ENCODE measurements around the gene TM9SF4.
"Not testable (repeated sequence)": the region's sequence is repeated elsewhere in the genome, so short reads cannot be mapped to it uniquely, and the experiment has no call there.

TM9SF4 gene

DNA sequence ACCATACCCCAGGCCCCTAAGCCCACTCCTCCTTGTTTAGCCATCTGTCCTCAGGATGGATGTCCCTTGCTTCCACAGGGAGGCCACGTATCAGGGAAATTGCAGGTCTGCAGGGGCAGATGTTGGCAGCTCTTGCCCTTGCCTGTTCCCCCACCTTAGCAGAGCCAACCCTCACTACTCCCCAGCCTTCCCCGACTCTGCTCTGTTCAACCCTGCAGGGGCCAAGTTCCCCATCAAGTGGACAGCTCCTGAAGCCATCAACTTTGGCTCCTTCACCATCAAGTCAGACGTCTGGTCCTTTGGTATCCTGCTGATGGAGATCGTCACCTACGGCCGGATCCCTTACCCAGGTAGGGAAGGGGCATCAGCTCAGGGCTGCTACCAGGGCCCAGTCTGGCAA, 10.7 kb upstream of the TM9SF4 start:
- no peak for DNase-seq (ENCODE audit: low read depth)

DNA sequence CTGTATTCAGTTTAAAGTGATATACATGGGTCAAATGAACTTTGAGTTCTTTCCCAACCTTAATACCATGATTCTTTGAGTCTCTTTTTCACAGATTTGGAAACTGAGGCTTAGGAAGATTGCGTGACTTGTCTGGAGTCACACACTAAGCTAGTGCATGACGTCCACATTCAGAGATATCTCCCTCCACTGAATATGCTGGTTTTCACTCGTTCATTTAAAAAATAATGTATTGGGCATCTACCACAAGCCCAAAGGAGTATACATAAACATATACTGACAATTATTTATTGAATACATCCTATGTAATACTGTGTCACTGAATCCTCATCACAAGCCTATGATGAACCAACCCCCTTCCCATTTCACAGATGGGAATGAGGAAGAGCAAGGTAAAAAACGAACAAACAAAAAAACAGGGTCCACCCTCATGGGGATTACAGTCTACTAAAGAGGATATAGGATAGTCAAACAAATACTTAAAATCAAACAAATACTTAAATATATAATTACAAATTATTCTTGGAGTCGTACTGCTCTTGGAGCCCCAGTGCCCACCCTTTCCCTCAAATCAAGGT, 611 bp upstream of the TM9SF4 start:
- no peak for DNase-seq (ENCODE audit: low read depth)

DNA sequence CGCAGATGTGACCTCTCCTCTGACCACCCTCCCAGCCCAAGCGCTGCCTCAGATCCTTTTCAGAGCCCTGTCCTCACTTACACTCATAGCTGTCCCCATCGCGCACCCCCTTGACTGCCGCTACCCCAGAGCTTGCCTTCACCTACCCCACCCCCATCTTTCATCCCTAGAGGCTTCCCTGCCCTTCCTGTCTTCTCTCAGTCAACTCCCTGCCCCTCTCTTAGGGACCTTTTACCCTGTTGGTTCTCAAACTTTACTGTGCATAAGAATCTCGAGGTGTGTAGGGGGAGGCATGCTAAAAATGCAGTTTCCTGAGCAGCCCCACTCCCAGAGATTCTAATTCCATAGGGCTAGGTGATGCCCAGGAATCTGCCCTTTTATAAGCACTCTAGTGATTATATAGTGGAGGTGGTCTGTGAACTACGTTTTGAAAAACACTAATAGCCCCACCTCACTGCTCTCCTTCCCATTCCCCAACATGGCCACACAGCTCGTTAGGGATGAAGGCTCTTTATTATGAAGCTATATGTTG, 725 bp downstream of the TM9SF4 start:
- DNase-seq (ENCODE audit: low read depth), result no peak

DNA sequence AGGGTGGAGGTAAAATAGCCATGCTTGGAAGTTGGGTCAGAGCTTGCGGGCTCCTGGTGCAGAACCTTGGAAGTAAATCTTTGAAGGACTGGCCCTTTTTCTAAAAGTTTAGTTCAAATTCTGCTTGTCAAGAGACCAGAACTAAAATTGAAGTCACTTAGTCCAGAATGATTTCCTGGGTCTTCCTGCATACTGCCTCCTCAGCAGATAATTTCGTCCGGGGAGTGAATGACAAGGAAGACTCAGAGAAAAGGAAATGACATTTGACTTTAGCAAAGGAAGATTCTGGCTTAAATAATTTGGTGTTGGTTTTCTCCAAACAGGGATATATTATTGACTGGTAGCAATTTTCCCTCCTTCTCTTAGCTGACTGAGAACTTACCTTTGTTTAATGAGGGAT, 1.2 kb downstream of the TM9SF4 start:
- DNase-seq (ENCODE audit: low read depth), result no peak

DNA sequence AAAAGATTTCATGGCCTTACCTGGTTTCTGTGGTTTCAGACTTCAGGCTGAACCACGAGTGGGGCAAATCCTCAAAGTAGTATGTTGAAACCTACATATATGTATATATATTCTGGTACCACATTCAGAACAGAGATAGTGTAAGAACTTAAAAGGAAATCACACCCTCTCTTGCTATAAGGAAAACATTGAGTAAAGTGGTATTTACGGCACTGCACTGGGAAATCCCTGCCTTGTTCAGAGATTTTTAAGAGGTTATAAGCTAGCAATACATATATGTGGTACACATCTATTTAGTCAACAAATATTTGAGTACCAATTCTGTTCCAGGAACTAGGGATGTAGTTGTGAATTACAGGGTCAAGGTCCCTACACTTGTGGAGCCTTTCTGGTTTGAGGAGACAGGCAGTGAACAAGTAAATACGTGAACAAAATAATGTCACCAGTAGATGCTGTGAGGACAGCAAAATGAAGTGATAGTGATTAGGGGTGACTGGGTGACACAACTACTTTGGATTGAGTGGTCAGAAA, 1.7 kb downstream of the TM9SF4 start:
- DNase-seq (ENCODE audit: low read depth), result no peak

DNA sequence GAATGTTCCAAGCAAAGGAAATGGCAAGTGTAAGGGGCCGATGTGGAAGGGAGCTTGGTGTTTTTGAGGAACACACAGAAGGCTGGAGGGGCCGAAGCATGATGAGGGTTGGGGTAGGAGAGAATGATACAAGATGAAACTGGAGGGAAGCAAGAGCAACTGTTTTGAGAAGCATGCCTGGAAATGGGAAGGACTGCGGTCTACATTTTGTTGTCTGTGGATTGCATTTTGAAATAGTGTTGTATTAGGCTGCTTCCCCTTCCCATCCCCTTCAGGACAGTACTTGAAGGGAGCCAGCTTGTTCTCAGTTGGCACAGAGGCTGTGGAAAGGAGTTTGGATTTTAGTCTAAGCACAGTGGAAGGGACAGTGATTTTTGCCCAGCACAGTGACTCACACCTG, 2.2 kb downstream of the TM9SF4 start:
- DNase-seq (ENCODE audit: low read depth), result no peak

DNA sequence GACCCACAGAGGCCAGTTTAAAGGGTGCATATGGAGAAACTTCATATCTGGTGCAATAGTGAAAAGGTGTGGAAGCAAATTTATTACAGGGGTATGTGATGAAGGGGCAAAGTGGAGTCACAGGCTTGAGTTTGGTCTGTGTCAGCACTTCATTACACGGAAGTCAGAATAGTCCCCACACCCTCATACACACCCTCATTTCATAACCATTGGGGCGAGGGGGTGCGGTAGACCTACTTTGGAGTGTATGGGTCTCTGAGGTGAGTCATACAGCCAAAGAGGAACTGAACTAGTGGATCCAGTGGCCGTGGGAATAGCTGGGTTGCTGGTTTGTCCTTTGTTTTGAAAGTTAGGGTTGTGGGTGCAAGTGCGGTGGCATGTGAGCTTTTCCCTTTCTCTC, 3.3 kb downstream of the TM9SF4 start:
- no peak for DNase-seq (ENCODE audit: low read depth)

DNA sequence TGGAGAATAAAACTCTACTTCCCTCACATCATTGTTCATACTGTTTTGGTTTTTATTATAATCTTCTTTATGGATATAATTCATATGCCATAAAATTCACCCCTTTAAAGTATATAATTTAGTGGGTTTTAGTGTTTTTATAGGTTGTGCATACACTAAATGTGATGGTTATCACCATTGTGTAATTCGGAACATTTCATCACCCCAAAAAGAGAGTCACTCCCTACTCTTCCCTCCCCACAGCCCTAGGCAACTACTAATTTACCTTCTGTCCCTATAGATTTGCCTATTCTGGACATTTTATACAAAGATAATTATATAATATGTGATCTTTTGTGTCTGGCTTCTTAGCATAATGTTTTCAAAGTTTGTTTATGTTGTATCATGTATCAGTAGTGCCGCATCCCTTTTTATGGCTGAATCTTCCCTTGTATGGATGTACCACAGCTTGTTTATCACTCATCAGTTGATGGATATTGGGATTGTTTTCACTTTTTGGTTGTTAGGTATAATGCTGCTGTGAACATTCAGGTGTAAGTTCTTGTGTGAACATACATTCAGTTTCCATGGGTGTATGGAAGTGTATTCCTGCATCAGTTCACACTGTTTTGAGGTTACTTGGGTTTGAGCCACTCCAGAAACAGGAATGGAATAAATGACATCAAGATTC, 4.2 kb downstream of the TM9SF4 start:
- DNase-seq (ENCODE audit: low read depth), result no peak

DNA sequence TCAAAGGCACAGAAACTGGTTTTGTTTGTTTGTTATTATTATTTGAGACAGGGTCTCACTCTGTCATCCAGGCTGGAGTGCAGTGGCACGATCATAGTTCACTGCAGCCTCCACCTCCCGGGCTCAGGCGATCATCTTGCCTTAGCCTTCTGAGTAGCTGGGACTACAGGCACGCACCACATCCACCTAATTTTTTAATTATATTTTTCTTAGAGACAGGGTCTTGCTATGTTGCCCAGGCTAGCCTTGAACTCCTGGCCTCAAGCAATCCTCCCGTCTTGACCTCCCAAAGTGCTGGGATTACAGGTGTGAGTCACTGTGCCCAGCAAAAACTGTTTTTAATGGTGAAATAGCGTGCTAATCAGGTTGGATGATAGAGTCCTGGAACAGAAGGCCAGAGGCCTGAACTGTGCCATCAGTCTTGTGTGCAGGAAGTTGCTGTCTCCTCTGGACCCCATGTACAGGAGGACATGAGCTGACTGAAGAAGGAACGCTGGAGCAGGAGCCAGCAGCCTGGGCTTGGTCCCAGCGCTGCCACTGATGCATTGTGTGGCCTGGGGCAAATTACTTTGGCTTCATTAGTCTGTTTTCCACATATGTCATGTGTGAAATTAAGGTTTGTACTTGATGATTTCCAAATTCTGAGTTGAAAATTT, 4.9 kb downstream of the TM9SF4 start:
- no peak for DNase-seq (ENCODE audit: low read depth)

DNA sequence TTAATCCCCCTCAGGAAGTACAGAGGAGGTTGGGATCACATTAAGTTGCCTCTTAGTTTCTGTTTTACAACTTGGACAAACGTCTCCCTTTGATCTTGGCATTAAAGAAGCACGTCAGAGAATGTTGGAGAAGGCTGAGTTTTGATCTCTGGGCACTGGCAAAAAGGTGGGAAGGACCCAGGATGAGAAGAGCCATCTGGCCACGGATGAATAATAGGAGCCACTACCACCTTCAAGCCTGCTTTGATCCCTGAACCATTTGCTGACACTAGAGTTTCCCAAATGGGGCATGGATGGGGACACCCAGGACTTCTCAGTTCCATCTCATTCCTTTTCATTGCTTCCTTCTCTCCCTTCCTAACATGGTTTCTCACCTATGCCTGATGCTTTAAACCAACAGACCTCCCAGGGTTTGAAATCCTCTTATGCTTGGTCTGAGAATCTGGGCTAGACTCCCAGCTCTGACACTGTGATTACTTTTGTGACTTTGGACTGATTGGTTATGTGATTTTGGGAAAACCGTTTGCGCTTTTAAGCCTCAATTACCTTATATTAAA, 5.8 kb downstream of the TM9SF4 start:
- DNase-seq (ENCODE audit: low read depth), result no peak

DNA sequence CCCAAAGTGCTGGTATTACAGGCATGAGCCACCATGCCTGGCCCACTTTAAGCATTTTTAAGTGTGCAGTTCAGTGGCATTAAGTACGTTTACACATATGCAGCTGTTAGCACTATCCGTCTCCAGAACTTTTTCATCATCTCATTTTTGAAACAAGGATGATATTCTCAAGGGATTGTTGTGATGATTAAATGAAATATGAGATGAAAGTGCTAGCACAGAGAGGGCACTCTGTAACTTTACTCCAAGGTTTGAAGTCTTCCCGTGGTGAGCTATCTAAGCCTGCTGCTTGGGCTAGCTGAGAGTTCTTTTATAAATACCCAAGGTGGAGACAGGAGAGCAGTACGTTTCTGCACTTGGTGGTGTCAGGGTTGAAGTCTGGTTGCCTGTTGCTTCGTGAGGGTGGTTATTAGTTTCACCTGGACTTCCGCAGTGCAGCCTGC, 6.6 kb downstream of the TM9SF4 start:
- DNase-seq (ENCODE audit: low read depth), result no peak

DNA sequence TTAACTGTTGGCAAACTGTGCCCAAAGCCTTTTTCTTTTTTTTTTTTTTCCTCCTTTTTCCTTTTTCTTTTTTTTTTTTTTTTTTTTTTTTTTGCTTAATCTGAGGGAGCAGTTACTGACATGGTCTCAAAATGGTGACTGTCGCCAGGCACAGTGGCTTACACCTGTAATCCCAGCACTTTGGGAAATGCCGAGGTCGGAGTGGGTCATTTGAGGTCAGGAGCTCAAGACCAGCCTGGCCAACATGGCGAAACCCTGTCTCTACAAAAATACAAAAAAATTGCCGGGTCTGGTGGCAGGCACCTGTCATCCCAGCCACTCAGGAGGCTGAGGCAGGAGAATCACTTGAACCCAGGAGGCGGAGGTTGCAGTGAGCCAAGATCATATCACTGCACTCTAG, 7.3 kb downstream of the TM9SF4 start:
- DNase-seq (ENCODE audit: low read depth), result not testable (repeated sequence)

DNA sequence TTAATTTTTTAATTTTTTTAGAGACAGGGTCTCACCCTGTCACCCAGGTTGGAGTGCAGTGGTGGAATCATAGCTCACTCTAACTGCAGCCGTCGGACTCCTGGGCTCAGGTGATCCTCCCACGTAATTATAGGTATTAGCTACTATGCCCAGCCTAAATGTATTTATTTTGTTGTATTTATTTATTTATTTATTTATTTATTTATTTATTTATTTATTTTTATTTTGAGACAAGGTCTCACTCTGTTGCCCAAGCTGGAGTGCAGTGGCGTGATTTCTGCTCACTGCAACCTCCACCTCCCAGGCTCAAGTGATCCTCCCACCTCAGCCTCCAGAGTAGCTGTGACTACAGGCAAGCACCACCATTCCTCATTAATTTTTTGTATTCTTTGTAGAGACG, 8.9 kb downstream of the TM9SF4 start:
- not testable (repeated sequence) for DNase-seq (ENCODE audit: low read depth)

DNA sequence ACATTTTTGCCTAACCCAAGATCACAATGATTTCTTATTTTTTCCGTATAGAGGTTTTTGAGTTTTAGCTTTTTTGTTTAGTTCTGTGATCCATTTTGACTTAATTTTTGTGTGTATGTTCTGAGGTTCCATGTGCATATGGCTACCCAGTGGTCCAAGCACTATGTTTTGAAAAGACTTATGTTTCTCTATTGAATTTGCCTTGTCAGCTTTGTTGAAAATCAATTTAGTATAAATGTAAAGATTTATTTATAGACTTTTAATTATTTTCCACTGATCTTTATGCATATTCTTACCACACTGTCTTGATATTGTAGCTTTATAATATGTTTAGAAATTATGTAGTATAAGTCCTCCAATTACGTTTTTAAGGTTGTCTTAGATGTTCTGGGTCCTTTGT, 10.2 kb downstream of the TM9SF4 start:
- no peak for DNase-seq (ENCODE audit: low read depth)

DNA sequence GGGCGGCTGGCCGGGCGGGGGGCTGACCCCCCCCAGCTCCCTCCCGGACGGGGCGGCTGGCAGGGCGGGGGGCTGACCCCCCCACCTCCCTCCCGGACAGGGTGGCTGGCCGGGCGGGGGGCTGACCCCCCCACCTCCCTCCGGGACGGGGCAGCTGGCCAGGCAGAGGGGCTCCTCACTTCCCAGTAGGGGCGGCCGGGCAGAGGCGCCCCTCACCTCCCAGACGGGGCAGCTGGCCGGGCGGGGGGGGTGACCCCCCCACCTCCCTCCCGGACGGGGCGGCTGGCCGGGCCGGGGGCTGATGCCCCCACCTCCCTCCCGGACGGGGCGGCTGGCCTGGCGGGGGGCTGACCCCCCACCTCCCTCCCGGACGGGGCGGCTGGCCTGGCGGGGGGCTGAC, 12.4 kb downstream of the TM9SF4 start:
- DNase-seq (ENCODE audit: low read depth), result not testable (repeated sequence)

DNA sequence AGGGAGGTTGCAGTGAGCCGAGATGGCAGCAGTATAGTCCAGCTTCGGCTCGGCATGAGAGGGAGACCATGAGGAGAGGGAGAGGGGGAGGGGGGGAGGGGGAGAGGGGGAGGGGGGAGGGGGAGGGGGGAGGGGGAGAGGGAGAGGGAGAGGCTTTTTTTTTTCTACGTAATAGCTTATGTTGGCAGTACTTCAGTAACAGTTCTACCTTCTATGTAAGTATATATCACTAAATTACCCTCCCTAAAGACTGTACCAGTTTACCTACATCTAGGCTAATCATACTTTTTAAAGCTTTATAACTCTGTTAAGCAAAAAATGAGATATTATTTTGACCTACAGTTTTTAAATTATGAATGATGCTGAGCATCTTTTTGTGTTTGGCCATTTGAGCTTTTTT, 13.6 kb downstream of the TM9SF4 start:
- no peak for DNase-seq (ENCODE audit: low read depth)

DNA sequence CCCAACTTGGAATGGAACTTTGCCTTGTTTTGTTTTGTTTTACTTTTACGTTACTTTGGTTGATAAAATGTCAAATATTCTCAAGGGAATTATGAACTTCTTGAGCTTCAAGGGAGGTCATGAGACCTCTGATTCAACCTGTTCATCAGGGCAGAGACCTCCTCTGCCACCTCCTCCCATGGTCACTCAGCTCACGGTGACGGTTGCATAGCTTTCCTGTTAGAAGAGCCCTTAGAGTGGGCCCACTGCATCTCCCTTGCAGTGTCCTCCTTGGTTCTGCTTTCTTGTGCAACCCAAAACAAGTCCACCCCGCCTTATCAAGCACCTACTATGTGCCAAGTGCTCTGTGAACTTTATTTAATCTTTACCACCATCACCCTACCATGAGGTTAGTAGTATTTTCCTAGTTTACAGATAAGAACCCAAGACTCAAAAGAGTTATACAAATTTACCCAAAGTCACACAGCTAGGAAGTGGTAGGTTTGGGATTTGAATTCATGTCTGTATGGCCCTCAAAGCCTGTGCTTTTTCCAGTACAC, 15.5 kb downstream of the TM9SF4 start:
- DNase-seq (ENCODE audit: low read depth), result no peak

DNA sequence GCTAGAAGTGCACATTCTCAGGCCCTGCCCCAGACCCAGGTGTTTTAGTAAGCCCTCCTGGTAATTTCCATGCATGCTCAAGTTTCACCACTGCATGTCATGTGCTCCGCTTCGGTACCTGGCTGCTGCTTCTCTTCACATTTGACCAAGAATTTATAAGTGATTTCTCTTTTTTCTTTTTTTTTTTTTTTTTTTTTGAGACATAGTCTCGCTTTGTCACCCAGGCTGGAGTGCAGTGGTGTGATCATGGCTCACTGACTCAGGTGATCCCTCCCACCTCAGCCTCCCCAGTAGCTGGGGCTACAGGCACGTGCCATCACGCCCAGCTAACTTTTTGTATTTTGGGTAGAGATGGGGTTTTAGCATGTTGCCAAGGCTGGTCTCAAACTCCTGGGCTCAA, 16.0 kb downstream of the TM9SF4 start:
- no peak for DNase-seq (ENCODE audit: low read depth)

DNA sequence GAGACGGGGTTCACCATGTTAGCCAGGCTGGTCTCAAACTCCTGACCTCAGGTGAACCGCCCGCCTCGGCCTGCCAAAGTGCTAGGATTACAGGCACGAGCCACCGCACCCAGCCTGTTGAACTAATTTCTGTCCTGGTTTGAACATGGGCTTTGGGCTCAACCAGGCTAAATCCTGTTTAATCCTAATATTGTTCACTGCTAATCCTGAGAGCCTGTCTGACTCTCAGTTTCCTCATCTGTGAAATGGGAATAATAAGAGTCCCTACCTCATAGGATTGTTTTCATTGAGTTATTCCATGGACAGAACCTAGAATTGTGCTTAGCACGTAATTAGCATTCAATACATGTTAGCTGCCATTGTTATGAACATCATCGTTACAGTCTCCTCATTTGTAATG, 17.4 kb downstream of the TM9SF4 start:
- DNase-seq (ENCODE audit: low read depth), result no peak

DNA sequence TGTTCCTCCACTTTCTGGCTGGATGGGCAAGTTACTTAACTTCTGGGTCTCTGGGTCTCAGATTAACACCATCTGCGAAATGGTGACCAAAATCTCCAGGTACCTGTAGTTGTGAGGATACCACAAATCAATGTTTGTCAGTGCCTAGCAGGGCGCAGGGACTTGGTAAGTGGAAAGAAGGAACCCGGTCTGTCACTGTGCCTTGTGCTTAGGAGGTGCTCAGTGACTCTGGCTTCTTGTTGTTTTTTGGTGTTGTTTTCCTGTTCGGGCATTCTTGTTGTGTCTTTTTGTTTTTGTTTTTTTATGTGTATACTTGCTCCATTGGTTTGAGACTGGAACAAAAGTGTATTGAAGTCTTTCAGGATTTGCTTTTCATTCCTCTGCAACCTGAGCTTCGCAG, 17.8 kb downstream of the TM9SF4 start:
- DNase-seq (ENCODE audit: low read depth), result no peak

DNA sequence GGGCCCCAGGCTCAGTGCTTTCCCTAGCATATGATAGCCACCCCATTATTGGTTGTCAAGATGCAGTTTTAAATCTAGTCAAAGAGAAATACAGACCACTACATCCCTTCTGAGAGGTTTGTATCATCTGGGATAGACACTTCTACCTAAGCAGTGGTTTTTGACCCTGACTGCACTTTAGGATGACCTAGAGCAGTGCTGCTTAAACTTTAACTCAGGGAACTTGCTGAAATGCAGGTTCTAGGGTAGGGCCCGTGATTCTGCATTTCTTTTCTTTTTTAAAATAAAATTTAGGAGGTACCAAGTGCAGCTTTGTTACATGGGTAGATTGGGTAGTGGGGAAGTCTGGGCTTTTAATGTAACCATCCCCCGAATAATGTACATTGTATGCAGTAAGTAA, 18.7 kb downstream of the TM9SF4 start:
- DNase-seq (ENCODE audit: low read depth), result no peak

DNA sequence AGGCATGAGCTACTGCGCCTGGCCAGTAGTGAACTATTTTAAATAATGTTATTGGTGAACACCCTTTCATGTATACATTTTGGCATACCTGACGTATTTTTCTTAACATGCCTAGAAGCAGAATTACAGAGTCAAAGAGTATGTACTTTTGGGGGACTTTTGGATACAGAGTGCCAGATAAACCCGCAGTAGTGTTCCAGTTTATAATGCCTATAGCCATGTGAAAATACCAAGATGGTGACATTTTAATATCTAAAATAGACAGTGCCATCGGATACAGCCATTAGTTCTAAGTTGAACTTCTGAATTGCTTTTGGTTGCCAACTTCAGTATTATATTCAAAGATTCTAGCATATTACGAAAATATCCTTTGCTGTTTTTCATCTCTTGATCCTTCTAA, 20.3 kb downstream of the TM9SF4 start:
- no peak for DNase-seq (ENCODE audit: low read depth)

DNA sequence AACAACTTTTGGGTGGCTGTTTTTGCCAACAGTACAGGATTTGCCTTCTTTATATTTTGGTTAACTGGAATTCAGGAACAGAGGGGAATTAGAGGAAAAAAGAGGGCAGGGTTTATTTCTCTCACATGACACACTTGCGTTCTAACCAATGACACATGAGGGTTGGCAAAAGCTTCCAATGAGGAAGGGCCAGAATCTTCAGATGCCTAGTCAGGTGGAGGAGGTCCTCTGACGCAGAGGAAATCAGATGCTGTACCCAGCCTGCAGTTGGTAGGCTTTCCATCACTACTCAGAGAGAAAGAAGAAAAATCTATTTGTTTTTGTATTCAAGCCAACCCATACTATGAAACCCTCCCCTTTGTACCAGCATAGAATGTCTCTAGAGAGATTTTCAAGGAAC, 20.8 kb downstream of the TM9SF4 start:
- DNase-seq (ENCODE audit: low read depth), result no peak

All from stimulated activated CD8-positive, alpha-beta memory T cell treated with anti-CD3 and anti-CD28 coated beads, Interleukin-15, amount 100 ng/mL, for 24 hours (primary cell).